Mesendoderm (in vitro differentiated cells): ENCODE results near the gene EDN3.

Experiments
- DNase-seq: peaks from one replicate; pipeline ENCODE4 v3.0.0; 2013
- H2AK5ac ChIP-seq: 2 replicates; pipeline ENCODE4 v1.6.1; 2013; ENCODE audit warnings: low read length, inconsistent platforms
- H2BK120ac ChIP-seq: 2 replicates; pipeline ENCODE4 v1.6.1; 2013; ENCODE audit warnings: low read depth, mild to moderate bottlenecking, low read length, moderate library complexity, mixed read lengths
- H2BK15ac ChIP-seq: replicated peaks from 2 replicates; pipeline ENCODE4 v1.6.1; 2013; ENCODE audit warnings: low read depth, mild to moderate bottlenecking, moderate library complexity
- H2BK5ac ChIP-seq: 2 replicates; pipeline ENCODE4 v1.6.1; 2013; ENCODE audit warnings: low read length, inconsistent platforms
- H3K18ac ChIP-seq: 2 replicates; pipeline ENCODE4 v1.6.1; 2013; ENCODE audit warnings: mild to moderate bottlenecking, low read length, mixed read lengths
- H3K23ac ChIP-seq: one replicate; pipeline ENCODE4 v1.6.1; 2013; ENCODE audit warnings: low read length
- H3K27ac ChIP-seq: 2 replicates; pipeline ENCODE4 v1.5.1; 2013; ENCODE audit warnings: low read depth, mild to moderate bottlenecking, inconsistent platforms, low read length, moderate library complexity
- H3K27me3 ChIP-seq: 2 replicates; pipeline ENCODE4 v1.6.1; 2013; ENCODE audit warnings: low read length, control low read depth, mild to moderate bottlenecking, inconsistent platforms; ENCODE audit not compliant: insufficient read depth, poor library complexity
- H3K36me3 ChIP-seq: 2 replicates; pipeline ENCODE4 v1.6.1; 2013; ENCODE audit warnings: low read length, inconsistent platforms; ENCODE audit not compliant: control insufficient read depth, insufficient read depth
- H3K4ac ChIP-seq: one replicate; pipeline ENCODE4 v1.6.1; 2013; ENCODE audit warnings: low read depth, mild to moderate bottlenecking, low read length, moderate library complexity
- H3K4me1 ChIP-seq: 2 replicates; pipeline ENCODE4 v1.6.1; 2013; ENCODE audit warnings: low read depth, low read length, inconsistent platforms; ENCODE audit not compliant: control insufficient read depth
- H3K4me2 ChIP-seq: 2 replicates; pipeline ENCODE4 v1.6.1; 2013; ENCODE audit warnings: low read length
- H3K4me3 ChIP-seq: 2 replicates; pipeline ENCODE4 v1.5.1; 2013; ENCODE audit warnings: mild to moderate bottlenecking, low read length
- H3K56ac ChIP-seq: one replicate; pipeline ENCODE4 v1.6.1; 2013; ENCODE audit warnings: low read length
- H3K79me1 ChIP-seq: 2 replicates; pipeline ENCODE4 v1.6.1; 2013; ENCODE audit warnings: low read length, inconsistent platforms
- H3K79me2 ChIP-seq: 2 replicates; pipeline ENCODE4 v1.6.1; 2013; ENCODE audit warnings: mild to moderate bottlenecking, low read length; ENCODE audit not compliant: control insufficient read depth, insufficient read depth
- H3K9ac ChIP-seq: 2 replicates; pipeline ENCODE4 v1.6.1; 2013; ENCODE audit warnings: low read length, inconsistent platforms
- H4K5ac ChIP-seq: one replicate; pipeline ENCODE4 v1.6.1; 2013; ENCODE audit warnings: low read length
- H4K8ac ChIP-seq: one replicate; pipeline ENCODE4 v1.6.1; 2013; ENCODE audit warnings: low read depth, mild to moderate bottlenecking, control low read depth, low read length, moderate library complexity
- WGBS: extraction: QIAGEN DNeasy Blood & Tissue Kit; methylation state at CpG from one replicate; pipeline ENCODE4 v1.1.7; 2013; ENCODE audit warnings: low lambda C conversion rate, missing lambda C conversion rate; ENCODE audit not compliant: insufficient coverage; ENCODE audit errors: extremely low coverage; 5-methylcytosine and 5-hydroxymethylcytosine counted together

EDN3 gene

GRCh38 chr20:59299945-59300332, 472 bp upstream of the EDN3 start:
- no peak overlapping the region for H3K23ac ChIP-seq
- WGBS: no CpG with 5 or more reads among the region's 19 CpGs
- H4K8ac ChIP-seq: no peak overlapping the region
- no peak overlapping the region for H3K18ac ChIP-seq
- no peak overlapping the region for H4K5ac ChIP-seq
- no peak overlapping the region for H3K4me2 ChIP-seq
- no peaks in the 10 kb centered on the region for H3K79me2 ChIP-seq
- H3K9ac ChIP-seq: no peak overlapping the region
- peak; percentile 42 for DNase-seq
- no peak overlapping the region for H3K27ac ChIP-seq
- H3K4me1 ChIP-seq: no peaks in the 10 kb centered on the region
- no peak overlapping the region for H3K4me3 ChIP-seq
- peaks cover 34% of the 10 kb centered on the region for H3K27me3 ChIP-seq
- H2BK15ac ChIP-seq: no peak overlapping the region
- no peaks in the 10 kb centered on the region for H3K79me1 ChIP-seq
- no peak overlapping the region for H3K56ac ChIP-seq
- no peak overlapping the region for H3K4ac ChIP-seq
- H2BK5ac ChIP-seq: no peak overlapping the region
- no peak overlapping the region for H2BK120ac ChIP-seq
- no peaks in the 10 kb centered on the region for H3K36me3 ChIP-seq
- H2AK5ac ChIP-seq: no peak overlapping the region

- no peak overlapping the region for H3K27ac ChIP-seq
- H3K56ac ChIP-seq: no peak overlapping the region
- H3K23ac ChIP-seq: no peak overlapping the region
- no peak overlapping the region for H2BK120ac ChIP-seq
- H3K4me3 ChIP-seq: no peak overlapping the region
- H2BK5ac ChIP-seq: no peak overlapping the region
- WGBS: no CpG with 5 or more reads among the region's 17 CpGs
- H3K79me1 ChIP-seq: no peaks in the 10 kb centered on the region
- H3K9ac ChIP-seq: no peak overlapping the region
- no peaks in the 10 kb centered on the region for H3K79me2 ChIP-seq
- H2AK5ac ChIP-seq: no peak overlapping the region
- DNase-seq: no peak
- no peak overlapping the region for H3K4ac ChIP-seq
- H3K36me3 ChIP-seq: no peaks in the 10 kb centered on the region
- H4K8ac ChIP-seq: no peak overlapping the region
- H2BK15ac ChIP-seq: no peak overlapping the region
- no peak overlapping the region for H3K4me2 ChIP-seq
- peaks cover 34% of the 10 kb centered on the region for H3K27me3 ChIP-seq
- no peaks in the 10 kb centered on the region for H3K4me1 ChIP-seq
- H4K5ac ChIP-seq: no peak overlapping the region
- H3K18ac ChIP-seq: no peak overlapping the region
These were observed 1.1 kb downstream of the EDN3 start for GRCh38 chr20:59301343-59302007.

- peaks cover 21% of the 10 kb centered on the region for H3K27me3 ChIP-seq
These were observed 5.7 kb downstream of the EDN3 start for GRCh38 chr20:59305908-59306655.

GRCh38 chr20:59307270-59307669, 6.9 kb downstream of the EDN3 start:
- no CpG with 5 or more reads among the region's 3 CpGs for WGBS
- H3K79me1 ChIP-seq: no peaks in the 10 kb centered on the region
- H3K36me3 ChIP-seq: no peaks in the 10 kb centered on the region
- DNase-seq: no peak
- no peaks in the 10 kb centered on the region for H3K79me2 ChIP-seq
- H3K27me3 ChIP-seq: peaks cover 10% of the 10 kb centered on the region
- H3K27ac ChIP-seq: no peak overlapping the region
- H2BK120ac ChIP-seq: no peak overlapping the region
- no peak overlapping the region for H3K4ac ChIP-seq
- H4K5ac ChIP-seq: no peak overlapping the region
- no peak overlapping the region for H2BK5ac ChIP-seq
- H4K8ac ChIP-seq: no peak overlapping the region
- H3K56ac ChIP-seq: no peak overlapping the region
- no peak overlapping the region for H2BK15ac ChIP-seq
- no peaks in the 10 kb centered on the region for H3K4me1 ChIP-seq
- H3K18ac ChIP-seq: no peak overlapping the region
- no peak overlapping the region for H3K23ac ChIP-seq
- no peak overlapping the region for H3K4me3 ChIP-seq
- no peak overlapping the region for H3K4me2 ChIP-seq
- no peak overlapping the region for H2AK5ac ChIP-seq
- H3K9ac ChIP-seq: no peak overlapping the region

More at GRCh38 chr20:59305908-59306655, 5.7 kb downstream of the EDN3 start:
- Histone ChIP-seq H3K36me3 (no peaks in the 10 kb centered on the region), H2BK5ac (no peak overlapping the region), H3K9ac (no peak overlapping the region), H2AK5ac (no peak overlapping the region), H4K8ac (no peak overlapping the region), H3K4me2 (no peak overlapping the region), H3K56ac (no peak overlapping the region), H2BK15ac (no peak overlapping the region), H3K4me3 (no peak overlapping the region), H3K23ac (no peak overlapping the region), H3K79me2 (no peaks in the 10 kb centered on the region), H2BK120ac (no peak overlapping the region), H3K27ac (no peak overlapping the region), H3K79me1 (no peaks in the 10 kb centered on the region), H3K4me1 (no peaks in the 10 kb centered on the region), H3K4ac (no peak overlapping the region), H4K5ac (no peak overlapping the region), H3K18ac (no peak overlapping the region)
- DNase-seq: no peak
- no CpG with 5 or more reads among the region's 7 CpGs for WGBS

DNA sequence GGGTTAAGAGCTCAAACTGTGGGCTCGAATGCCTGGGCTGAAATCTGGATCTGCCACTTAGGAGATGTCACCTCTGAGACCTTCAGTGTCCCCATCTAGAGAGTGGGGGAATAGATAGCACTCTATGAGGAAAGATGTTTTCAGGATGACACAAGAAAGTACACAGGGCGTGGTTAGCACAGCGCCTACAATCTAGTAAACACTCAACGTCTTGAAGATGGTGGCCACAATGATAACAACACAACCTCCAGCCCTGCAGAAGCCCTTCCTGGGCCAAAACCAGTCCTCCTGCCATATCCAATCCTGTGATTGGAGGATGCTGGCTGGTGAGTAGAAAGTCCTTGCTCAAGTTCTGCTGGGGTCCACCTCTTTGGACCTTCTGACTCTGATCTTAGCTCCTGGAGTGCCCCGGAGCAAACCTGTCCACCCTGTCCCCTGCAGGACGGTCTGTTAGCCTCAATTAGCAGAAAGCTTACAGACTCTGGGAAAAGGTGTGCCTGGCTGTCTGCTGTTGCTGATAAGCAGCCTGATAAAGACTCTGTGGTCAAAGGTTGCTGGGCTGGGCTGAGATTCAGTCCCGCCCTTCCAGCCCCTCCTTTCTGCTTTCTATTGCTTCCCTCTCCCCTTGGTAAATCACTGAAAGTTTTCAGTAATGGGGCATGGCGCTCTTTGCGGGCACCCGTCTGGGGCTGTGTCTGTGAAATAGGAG, 8.2 kb downstream of the EDN3 start:
- no peak overlapping the region for H3K23ac ChIP-seq
- H3K27ac ChIP-seq: no peak overlapping the region
- H3K36me3 ChIP-seq: no peaks in the 10 kb centered on the region
- H2AK5ac ChIP-seq: no peak overlapping the region
- no peaks in the 10 kb centered on the region for H3K79me2 ChIP-seq
- H4K5ac ChIP-seq: no peak overlapping the region
- H3K4me1 ChIP-seq: no peaks in the 10 kb centered on the region
- peaks cover under 1% of the 10 kb centered on the region for H3K27me3 ChIP-seq
- no CpG with 5 or more reads among the region's 10 CpGs for WGBS
- H2BK15ac ChIP-seq: no peak overlapping the region
- H2BK5ac ChIP-seq: no peak overlapping the region
- no peak overlapping the region for H3K4ac ChIP-seq
- H2BK120ac ChIP-seq: no peak overlapping the region
- no peak overlapping the region for H3K4me3 ChIP-seq
- no peak overlapping the region for H3K9ac ChIP-seq
- no peak overlapping the region for H3K56ac ChIP-seq
- H3K18ac ChIP-seq: no peak overlapping the region
- no peaks in the 10 kb centered on the region for H3K79me1 ChIP-seq
- H4K8ac ChIP-seq: no peak overlapping the region
- no peak overlapping the region for H3K4me2 ChIP-seq
- peak; percentile 61 for DNase-seq
